IPS-18a (cell line): ENCODE results near the gene SUN1.

ENCODE experiments used
- H3K27ac ChIP-seq: one replicate; pipeline ENCODE4 v1.5.1; 2013; ENCODE audit warnings: low read length
- H3K27me3 ChIP-seq: one replicate; pipeline ENCODE4 v1.6.1; 2013; ENCODE audit warnings: mild to moderate bottlenecking, low read length; ENCODE audit not compliant: control insufficient read depth, insufficient read depth
- H3K36me3 ChIP-seq: one replicate; pipeline ENCODE4 v1.6.1; 2013; ENCODE audit warnings: low read depth, low read length; ENCODE audit not compliant: control insufficient read depth
- H3K4me1 ChIP-seq: one replicate; pipeline ENCODE4 v1.6.1; 2013; ENCODE audit warnings: low read depth, low read length; ENCODE audit not compliant: control insufficient read depth
- H3K4me3 ChIP-seq: one replicate; pipeline ENCODE4 v1.5.1; 2013; ENCODE audit warnings: low read length
- H3K9ac ChIP-seq: one replicate; pipeline ENCODE4 v1.6.1; 2013; ENCODE audit warnings: mild to moderate bottlenecking, low read length, moderate library complexity
- H3K9me3 ChIP-seq: one replicate; pipeline ENCODE4 v1.6.1; 2013; ENCODE audit warnings: low read depth, low read length; ENCODE audit not compliant: control insufficient read depth

The SUN1 gene

DNA sequence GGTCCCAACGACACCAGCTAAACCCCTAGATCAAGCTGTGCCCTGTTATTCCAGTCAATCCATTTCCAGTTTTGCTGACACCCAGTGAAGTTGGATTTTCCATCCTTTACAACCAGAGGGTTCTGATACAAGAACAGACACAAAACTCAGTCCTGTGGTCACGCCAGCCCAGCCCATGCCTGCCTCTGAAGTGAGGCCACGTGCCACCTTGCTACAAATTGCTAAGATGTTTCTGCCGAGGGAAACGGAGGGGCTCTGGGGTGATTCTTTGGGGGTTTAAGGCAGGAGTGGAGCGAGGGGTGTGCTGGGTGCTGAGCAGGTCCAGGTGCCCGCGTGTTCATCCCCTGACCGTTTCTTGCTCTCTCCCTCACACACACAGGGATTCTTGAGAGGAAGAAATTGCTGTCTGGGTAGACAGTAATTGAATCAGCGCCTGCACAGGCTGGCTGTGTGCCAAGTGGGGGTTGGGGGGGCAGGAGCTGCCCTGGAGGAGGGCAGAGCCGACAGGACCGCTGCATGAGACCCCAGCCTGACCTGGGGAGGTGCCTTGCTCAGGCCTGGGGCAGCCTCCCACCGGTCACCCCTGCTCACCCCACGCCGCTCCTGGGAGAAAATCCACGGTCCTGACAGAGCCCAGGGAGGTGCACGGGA lies 84.1 kb downstream of the SUN1 start:
- Histone ChIP-seq H3K27me3 (no peaks in the 10 kb centered on the region), H3K9me3 (no peaks in the 10 kb centered on the region), H3K4me3 (no peak overlapping the region), H3K9ac (no peak overlapping the region), H3K4me1 (no peaks in the 10 kb centered on the region), H3K36me3 (no peaks in the 10 kb centered on the region), H3K27ac (no peak overlapping the region)

DNA sequence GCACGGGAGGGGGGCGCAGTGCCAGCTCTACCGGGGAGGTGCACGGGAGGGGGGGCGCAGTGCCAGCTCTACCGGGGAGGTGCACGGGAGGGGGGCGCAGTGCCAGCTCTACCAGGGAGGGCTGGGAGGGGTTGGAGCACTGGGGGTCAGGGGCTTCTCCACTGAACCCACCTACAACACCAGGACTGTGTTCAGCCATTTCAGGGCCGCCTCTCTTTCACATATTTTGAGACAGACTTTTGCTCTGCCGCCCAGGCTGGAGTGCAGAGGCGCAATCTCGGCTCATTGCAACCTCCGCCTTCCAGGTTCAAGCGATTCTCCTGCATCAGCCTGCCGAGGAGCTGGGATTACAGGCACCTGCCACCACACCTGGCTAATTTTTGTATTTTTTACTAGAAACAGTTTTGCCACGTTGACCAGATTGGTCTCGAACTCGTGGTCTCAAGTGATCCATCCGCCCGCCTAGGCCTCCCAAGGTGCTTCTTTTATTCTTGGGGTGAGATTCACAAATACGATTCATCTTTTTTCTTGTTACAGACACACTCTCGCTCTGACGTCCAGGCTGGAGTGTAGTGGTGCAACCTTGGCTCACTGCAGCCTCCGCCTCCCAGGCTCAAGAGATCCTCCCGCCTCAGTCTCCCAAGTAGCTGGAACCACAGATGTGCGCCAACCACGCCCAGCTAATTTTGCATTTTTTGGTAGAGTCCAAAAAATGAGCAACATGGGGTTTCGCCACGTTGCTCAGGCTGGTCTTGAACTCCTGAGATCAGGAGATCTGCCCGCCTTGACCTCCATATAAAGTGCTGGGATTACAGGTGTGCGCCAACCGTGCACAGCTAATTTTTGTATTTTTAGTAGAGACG lies 85.2 kb downstream of the SUN1 start:
- H3K9ac ChIP-seq, result no peak overlapping the region
- no peaks in the 10 kb centered on the region for H3K36me3 ChIP-seq
- no peaks in the 10 kb centered on the region for H3K9me3 ChIP-seq
- H3K27ac ChIP-seq, result no peak overlapping the region
- H3K4me3 ChIP-seq, result no peak overlapping the region
- H3K27me3 ChIP-seq, result no peaks in the 10 kb centered on the region
- H3K4me1 ChIP-seq, result no peaks in the 10 kb centered on the region

DNA sequence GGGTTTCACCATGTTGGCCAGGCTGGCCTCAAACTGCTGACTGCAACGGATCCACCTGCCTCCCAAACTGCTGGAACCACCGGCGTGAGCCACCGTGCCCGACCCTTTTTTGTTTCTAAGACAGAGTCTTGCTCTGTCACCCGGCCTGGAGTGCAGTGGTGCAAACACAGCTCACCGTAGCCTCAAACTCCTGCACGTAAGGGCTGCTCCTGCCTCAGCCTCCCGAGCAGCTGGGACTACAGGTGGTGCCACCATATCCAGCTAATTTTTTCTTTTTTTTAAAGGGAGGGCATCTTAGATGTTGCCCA lies 85.8 kb downstream of the SUN1 start:
- Histone ChIP-seq H3K9ac (no peak overlapping the region), H3K9me3 (no peaks in the 10 kb centered on the region), H3K36me3 (no peaks in the 10 kb centered on the region), H3K4me3 (no peak overlapping the region), H3K4me1 (no peaks in the 10 kb centered on the region), H3K27me3 (no peaks in the 10 kb centered on the region), H3K27ac (no peak overlapping the region)

GRCh38 chr7:918441-919113 lies 86.3 kb downstream of the SUN1 start:
- Histone ChIP-seq H3K9ac (no peak overlapping the region), H3K4me3 (no peak overlapping the region), H3K9me3 (no peaks in the 10 kb centered on the region), H3K36me3 (no peaks in the 10 kb centered on the region), H3K27ac (no peak overlapping the region), H3K27me3 (no peaks in the 10 kb centered on the region), H3K4me1 (no peaks in the 10 kb centered on the region)

DNA sequence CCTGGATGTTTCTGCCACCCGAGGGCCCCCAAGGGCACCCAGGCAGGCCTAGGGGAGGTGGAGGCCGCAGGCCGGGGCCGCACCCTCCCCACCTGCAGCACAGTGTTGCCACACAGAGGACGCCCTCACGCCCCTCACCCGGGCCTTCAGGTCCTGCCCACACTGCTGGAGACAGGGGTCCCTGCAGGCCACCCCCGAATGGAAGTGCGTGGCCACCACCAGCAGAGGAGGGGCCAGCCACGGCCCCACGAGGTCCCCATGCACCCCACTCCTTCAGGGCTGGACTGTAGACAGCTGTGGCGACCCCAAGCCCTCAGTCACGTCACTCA lies 86.8 kb downstream of the SUN1 start:
- no peaks in the 10 kb centered on the region for H3K27me3 ChIP-seq
- H3K9me3 ChIP-seq, result no peaks in the 10 kb centered on the region

DNA sequence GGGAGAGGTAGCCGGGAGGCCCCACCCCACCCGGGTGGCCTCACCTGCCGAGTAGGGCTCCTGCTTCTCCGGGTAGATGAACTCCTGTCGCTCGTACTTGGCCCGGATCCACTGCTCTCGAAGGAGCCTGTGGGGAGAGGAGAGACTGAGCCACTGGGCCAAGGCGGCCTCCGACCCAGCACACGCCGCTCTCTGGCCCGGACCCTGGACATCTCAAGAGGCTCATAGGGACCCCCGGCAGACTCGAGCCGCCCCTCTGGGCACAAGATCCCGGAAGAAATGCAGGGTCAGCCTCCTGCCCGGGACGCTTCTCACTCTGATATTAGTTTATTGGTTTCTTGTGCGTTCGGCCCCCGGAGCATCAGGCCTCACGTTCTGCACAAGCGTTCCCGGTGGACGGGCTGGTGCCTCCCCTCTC lies 87.7 kb downstream of the SUN1 start:
- Histone ChIP-seq H3K27ac (no peak overlapping the region), H3K4me1 (no peaks in the 10 kb centered on the region), H3K36me3 (no peaks in the 10 kb centered on the region), H3K9me3 (no peaks in the 10 kb centered on the region), H3K9ac (no peak overlapping the region), H3K4me3 (no peak overlapping the region), H3K27me3 (no peaks in the 10 kb centered on the region)

More for the DNA sequence above, 86.8 kb downstream of the SUN1 start:
- Histone ChIP-seq H3K4me1 (no peaks in the 10 kb centered on the region), H3K27ac (no peak overlapping the region), H3K4me3 (no peak overlapping the region), H3K36me3 (no peaks in the 10 kb centered on the region), H3K9ac (no peak overlapping the region)

DNA sequence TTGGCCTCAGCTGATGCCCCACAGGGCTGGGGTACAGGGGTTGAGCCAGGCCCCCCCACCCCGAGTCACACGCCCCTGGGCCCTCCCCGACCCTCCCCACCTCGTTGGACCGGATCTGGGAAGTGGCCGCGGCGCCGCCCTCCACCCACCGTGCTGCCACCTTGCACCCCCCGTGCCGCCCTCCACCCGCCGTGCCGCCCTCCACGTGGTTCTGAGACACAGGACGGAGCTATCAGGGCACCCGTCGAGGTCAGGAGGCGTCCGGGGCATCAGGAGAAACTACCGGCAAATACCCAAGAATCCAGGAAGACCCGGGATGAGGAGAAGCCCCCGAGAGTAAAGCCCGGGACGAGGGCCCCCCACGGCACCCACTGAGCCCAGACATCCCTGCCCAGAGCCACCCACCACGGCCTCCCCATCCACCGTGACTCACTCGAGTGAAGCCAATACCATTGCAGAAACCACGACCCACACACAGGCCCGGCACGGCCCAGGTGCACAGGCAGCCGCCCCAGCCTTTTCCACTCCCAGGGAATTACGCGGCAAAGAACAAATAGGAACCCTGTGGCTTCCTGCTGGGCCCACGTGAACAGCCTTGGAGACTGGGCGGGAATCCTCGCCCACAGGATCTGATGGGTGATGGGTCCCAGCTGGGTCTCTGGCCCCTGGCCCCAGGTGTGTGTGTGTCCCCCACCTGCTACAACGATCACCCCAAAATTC lies 88.2 kb downstream of the SUN1 start:
- Histone ChIP-seq H3K27me3 (no peaks in the 10 kb centered on the region), H3K4me3 (no peak overlapping the region), H3K27ac (no peak overlapping the region)

DNA sequence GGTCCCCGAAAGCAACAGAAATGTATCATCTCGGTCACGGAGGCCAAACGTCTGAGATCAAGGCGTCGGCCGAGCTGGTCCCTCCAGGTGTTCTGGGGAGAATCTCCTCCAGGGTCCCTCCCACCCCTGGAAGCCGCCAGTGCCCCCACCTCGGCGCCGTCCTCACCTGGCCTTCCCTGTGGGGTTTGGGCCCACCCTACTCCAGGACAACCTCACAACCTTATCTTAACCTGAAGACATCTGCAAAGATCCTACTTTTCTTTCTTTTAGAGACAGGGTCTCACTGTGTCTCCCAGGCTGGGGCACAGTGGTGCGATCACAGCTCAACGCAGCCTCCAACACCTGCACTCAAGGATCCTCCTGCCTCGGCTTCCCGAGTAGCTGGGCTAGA lies 88.8 kb downstream of the SUN1 start:
- H3K9me3 ChIP-seq, result no peaks in the 10 kb centered on the region
- no peaks in the 10 kb centered on the region for H3K36me3 ChIP-seq
- no peaks in the 10 kb centered on the region for H3K27me3 ChIP-seq
- H3K4me1 ChIP-seq, result no peaks in the 10 kb centered on the region
- H3K4me3 ChIP-seq, result no peak overlapping the region
- H3K9ac ChIP-seq, result no peak overlapping the region
- H3K27ac ChIP-seq, result no peak overlapping the region

More for the DNA sequence above, 88.2 kb downstream of the SUN1 start:
- Histone ChIP-seq H3K36me3 (no peaks in the 10 kb centered on the region), H3K4me1 (no peaks in the 10 kb centered on the region), H3K9me3 (no peaks in the 10 kb centered on the region), H3K9ac (no peak overlapping the region)

- Histone ChIP-seq H3K27me3 (no peaks in the 10 kb centered on the region), H3K4me1 (no peaks in the 10 kb centered on the region), H3K9me3 (no peaks in the 10 kb centered on the region), H3K36me3 (no peaks in the 10 kb centered on the region), H3K27ac (no peak overlapping the region), H3K4me3 (no peak overlapping the region), H3K9ac (no peak overlapping the region)
These were observed 89.5 kb downstream of the SUN1 start for GRCh38 chr7:921581-922333.

DNA sequence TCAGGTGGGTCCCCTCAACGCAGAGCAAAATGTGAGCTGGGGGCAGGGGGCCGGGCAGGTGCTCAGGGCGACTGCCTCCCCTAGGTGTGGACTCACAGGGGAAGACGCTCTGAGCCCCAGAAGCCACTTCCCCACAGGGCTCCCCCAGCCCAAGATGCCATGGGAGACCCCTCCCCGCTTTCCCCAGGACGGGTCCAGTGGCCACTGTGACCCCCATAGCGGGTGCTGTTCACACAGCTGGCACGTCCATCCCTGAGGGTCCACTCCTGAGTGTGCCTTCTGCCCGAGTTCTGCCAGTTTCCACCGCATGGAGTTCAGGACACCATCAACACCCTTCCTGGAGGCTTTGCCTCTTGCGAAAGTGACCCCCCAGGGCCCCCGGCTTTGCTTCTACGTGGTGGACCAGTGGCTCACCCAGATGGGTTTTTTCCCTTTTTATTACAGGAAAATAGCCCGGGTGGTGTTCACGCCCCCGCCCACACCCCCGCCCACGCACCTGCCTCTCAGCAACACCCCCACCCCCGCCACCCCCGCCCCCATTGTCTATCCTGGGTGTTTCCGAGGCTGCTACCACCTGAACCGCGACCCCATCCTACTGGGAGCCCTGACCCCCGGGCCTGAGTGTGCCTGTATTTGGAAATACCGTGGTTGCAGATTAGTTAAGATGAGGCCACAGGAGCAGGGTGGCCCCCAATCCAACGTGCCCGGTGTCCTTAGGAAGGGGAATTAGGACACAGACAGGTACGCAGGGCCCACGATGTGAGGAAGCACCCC lies 90.2 kb downstream of the SUN1 start:
- Histone ChIP-seq H3K9ac (no peak overlapping the region), H3K4me1 (no peaks in the 10 kb centered on the region), H3K27me3 (no peaks in the 10 kb centered on the region), H3K9me3 (no peaks in the 10 kb centered on the region), H3K27ac (no peak overlapping the region), H3K4me3 (no peak overlapping the region), H3K36me3 (no peaks in the 10 kb centered on the region)
